Measurements from ENCODE around the gene ZNF574. TPM values are rescaled to one million over a fixed set of nuclear protein-coding genes. Genes with fewer than 3 reads are reported as not detected.

Gene ZNF574
- total and polyA plus RNA-seq, 2 donors (not counting 1 experiment from before 2014, with no cell fraction given) = 5.1 to 9.9 TPM

DNA sequence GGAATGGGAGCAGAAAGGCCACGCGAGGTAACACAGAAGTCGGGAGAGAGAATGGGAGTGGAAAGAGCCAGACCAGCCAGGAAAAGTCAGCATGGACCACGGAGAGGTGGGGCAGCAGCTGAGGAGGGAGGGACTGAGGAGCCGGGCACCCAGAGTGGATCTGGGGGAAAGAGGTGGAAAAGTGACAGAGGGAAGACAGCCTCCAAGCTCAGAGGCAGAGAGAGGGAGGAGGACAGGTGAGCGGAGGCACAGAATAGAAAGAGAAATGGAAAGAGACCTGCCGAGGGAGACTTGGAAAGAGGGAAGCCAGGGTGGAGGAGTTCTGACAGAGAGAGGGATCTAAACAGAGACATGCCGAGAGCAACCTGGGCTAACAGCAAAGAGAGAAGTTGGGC, 7.6 kb upstream of the ZNF574 start:
- TF ChIP-seq EZH2 (IDR thresholded peaks at IDR 0.05; ENCODE audit: low read length, missing control alignments) (no peak), CTCF (conservative IDR thresholded peaks at IDR 0.05 in 1 of 2, IDR thresholded peaks at IDR 0.05 in 1 of 2; ENCODE audit: low read depth in 1 of 2, low read length in 2 of 2) (no peak)
- H3K4me2 ChIP-seq (ENCODE audit: extremely low read depth, insufficient read depth, low read length) = no peak overlapping the region
- H3K9ac ChIP-seq (ENCODE audit: insufficient read depth, low read length) = no peak overlapping the region

DNA sequence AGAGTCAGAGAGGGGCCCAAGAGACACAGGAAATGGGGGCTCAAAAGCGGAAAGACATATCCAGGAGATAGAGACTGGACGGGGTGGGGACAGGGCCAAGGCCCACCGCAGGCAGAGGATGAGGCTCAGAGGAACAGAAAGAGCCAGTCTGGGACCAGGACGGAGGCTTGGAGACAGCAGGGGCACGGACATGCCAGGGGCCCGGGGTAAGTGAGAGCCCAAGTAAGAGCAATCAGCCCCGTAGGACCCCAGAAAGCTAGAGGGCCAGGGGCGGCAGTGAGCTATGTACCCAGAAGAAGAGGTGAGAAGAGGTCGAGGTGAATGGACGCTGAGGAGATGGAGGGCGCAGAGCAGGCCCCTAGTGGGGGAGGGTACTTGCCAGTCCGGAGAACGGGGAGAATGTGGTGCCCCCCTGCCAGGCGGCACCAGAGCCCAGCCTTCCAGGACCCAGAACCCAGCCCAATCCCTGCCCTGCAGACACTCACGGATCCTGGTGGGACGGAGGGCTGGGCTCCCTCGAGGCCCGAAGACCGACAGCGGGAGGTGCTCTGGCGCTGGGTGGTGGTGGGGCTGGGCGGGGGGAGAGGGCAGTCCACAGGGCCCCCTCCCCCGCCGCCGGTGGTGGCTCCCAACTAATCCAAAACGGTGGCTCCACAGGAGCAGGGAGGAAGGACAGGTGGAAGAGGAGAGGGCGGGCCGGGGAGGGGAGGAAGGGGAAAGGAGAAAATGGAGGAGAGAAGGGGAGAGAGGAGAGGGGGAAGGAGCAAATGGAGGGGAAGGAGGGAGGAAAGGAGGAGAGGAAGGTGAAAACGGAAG, 7.0 kb upstream of the ZNF574 start:
- Histone ChIP-seq H3K4me3 (replicated peaks in 1 of 4; ENCODE audit: control extremely low read depth in 1 of 4, insufficient read depth in 1 of 4, low read depth in 3 of 4, low read length in 4 of 4) (peak overlapping the region in 1 of 4 experiments; percentile 6), H4K20me1 (ENCODE audit: control insufficient read depth, extremely low read depth, insufficient read depth, low read length) (no peaks in the 10 kb centered on the region), H3K9me3 (ENCODE audit: control insufficient read depth, insufficient read depth, low read depth, low read length) (no peaks in the 10 kb centered on the region), H3K36me3 (ENCODE audit: control insufficient read depth, insufficient read depth, low read length) (no peaks in the 10 kb centered on the region), H2AFZ (ENCODE audit: low read length) (no peak overlapping the region), H3K9ac (ENCODE audit: insufficient read depth, low read length) (no peak overlapping the region), H3K79me2 (ENCODE audit: control insufficient read depth, insufficient read depth, low read length) (no peaks in the 10 kb centered on the region), H3K27ac (ENCODE audit: insufficient read depth, low read length) (no peak overlapping the region), H3K4me2 (ENCODE audit: extremely low read depth, insufficient read depth, low read length) (no peak overlapping the region), H3K27me3 (ENCODE audit: control insufficient read depth, insufficient read depth, low read length) (peaks cover 30% of the 10 kb centered on the region), H3K4me1 (ENCODE audit: control insufficient read depth, extremely low read depth, insufficient read depth, low read length) (no peaks in the 10 kb centered on the region)
- no peak for DNase-seq (ENCODE audit: low read depth in 2 of 2)
- TF ChIP-seq CTCF (conservative IDR thresholded peaks at IDR 0.05 in 1 of 2, IDR thresholded peaks at IDR 0.05 in 1 of 2; ENCODE audit: low read depth in 1 of 2, low read length in 2 of 2) = no peak
- TF ChIP-seq EZH2 (IDR thresholded peaks at IDR 0.05; ENCODE audit: low read length, missing control alignments) = peak; percentile 76

More for the DNA sequence above, 7.6 kb upstream of the ZNF574 start:
- Histone ChIP-seq H3K79me2 (ENCODE audit: control insufficient read depth, insufficient read depth, low read length) (no peaks in the 10 kb centered on the region), H4K20me1 (ENCODE audit: control insufficient read depth, extremely low read depth, insufficient read depth, low read length) (no peaks in the 10 kb centered on the region), H3K4me3 (replicated peaks in 1 of 4; ENCODE audit: control extremely low read depth in 1 of 4, insufficient read depth in 1 of 4, low read depth in 3 of 4, low read length in 4 of 4) (peak overlapping the region in 1 of 4 experiments; percentile 6), H3K36me3 (ENCODE audit: control insufficient read depth, insufficient read depth, low read length) (no peaks in the 10 kb centered on the region), H2AFZ (ENCODE audit: low read length) (no peak overlapping the region), H3K27me3 (ENCODE audit: control insufficient read depth, insufficient read depth, low read length) (peaks cover 31% of the 10 kb centered on the region), H3K4me1 (ENCODE audit: control insufficient read depth, extremely low read depth, insufficient read depth, low read length) (no peaks in the 10 kb centered on the region), H3K9me3 (ENCODE audit: control insufficient read depth, insufficient read depth, low read depth, low read length) (no peaks in the 10 kb centered on the region), H3K27ac (ENCODE audit: insufficient read depth, low read length) (no peak overlapping the region)
- no peak for DNase-seq (ENCODE audit: low read depth in 2 of 2)

DNA sequence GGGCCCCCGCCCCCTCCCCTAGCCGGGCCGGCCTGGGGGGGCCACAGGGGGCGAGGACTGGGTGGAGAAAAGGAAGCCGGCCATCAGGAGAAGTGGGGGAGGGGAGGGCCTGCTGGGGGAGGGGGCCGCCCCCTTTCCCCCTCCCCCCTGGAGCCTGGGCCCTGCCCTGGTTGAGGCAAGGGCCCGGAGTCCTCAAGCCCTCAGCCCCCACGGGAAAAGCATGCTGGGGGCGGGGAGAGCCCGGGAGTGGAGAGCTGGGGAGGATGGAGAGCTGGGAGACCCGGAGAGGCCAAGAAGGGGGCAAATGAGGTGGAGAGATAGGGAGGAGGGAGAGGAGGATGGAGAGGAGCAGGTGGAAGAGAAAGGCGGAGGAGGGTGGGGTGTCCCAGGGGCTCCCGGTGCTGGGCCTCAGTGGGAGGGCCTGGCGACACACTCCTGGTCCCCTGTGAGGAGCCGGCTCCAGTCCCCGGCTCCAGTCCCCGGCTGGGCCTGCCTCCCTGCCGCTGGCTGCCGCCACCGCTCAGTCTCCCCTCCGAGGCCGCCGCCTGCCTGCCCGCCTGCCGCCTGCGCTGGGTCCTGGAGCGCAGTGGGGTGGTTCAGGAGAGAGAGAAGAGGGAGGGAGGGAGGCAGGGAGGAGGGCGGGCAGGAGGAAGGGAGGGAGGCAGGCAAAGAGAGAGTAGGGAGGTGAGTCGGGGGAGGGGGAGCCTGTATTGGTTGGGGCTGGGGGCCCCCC, 6.2 kb upstream of the ZNF574 start, which contains the start of gene GRIK5:
GRIK5 (minus strand) TSS at position 588 of the 733 bp plus-strand sequence. CDS start 4,436 bp downstream, outside the sequence.
- TF ChIP-seq CTCF (conservative IDR thresholded peaks at IDR 0.05 in 1 of 2, IDR thresholded peaks at IDR 0.05 in 1 of 2; ENCODE audit: low read depth in 1 of 2, low read length in 2 of 2) (no peak), EZH2 (IDR thresholded peaks at IDR 0.05; ENCODE audit: low read length, missing control alignments) (no peak)
- H3K4me1 ChIP-seq (ENCODE audit: control insufficient read depth, extremely low read depth, insufficient read depth, low read length) = no peaks in the 10 kb centered on the region
- no peaks in the 10 kb centered on the region for H3K36me3 ChIP-seq (ENCODE audit: control insufficient read depth, insufficient read depth, low read length)
- H3K9ac ChIP-seq (ENCODE audit: insufficient read depth, low read length) = no peak within 1 kb of the TSS
- H3K27me3 ChIP-seq (ENCODE audit: control insufficient read depth, insufficient read depth, low read length) = peaks cover 22% of the 10 kb centered on the region
- no peaks in the 10 kb centered on the region for H4K20me1 ChIP-seq (ENCODE audit: control insufficient read depth, extremely low read depth, insufficient read depth, low read length)
- H2AFZ ChIP-seq (ENCODE audit: low read length) = no peak within 1 kb of the TSS
- H3K79me2 ChIP-seq (ENCODE audit: control insufficient read depth, insufficient read depth, low read length) = no peaks in the 10 kb centered on the region
- no peak for DNase-seq (ENCODE audit: low read depth in 2 of 2)
- no peak within 1 kb of the TSS for H3K27ac ChIP-seq (ENCODE audit: insufficient read depth, low read length)
- H3K4me3 ChIP-seq (replicated peaks in 1 of 4; ENCODE audit: control extremely low read depth in 1 of 4, insufficient read depth in 1 of 4, low read depth in 3 of 4, low read length in 4 of 4) = peak within 1 kb of the TSS in 1 of 4 experiments; percentile 27
- H3K9me3 ChIP-seq (ENCODE audit: control insufficient read depth, insufficient read depth, low read depth, low read length) = no peaks in the 10 kb centered on the region
- H3K4me2 ChIP-seq (ENCODE audit: extremely low read depth, insufficient read depth, low read length) = no peak within 1 kb of the TSS

Measured in fibroblast of lung (primary cell).